HG03108 (cell line): ENCODE measurements around the gene ADCK1.
"Not testable (repeated sequence)": the region's sequence is repeated elsewhere in the genome, so short reads cannot be mapped to it uniquely, and the experiment has no call there.

Experiments
- ATAC-seq: cut with Tn5 transposase; IDR thresholded peaks from one replicate; pipeline ENCODE4 v1.9.1; 2021; ENCODE audit warnings: moderate library complexity; ENCODE audit not compliant: unreplicated experiment

ADCK1 gene, protein sequence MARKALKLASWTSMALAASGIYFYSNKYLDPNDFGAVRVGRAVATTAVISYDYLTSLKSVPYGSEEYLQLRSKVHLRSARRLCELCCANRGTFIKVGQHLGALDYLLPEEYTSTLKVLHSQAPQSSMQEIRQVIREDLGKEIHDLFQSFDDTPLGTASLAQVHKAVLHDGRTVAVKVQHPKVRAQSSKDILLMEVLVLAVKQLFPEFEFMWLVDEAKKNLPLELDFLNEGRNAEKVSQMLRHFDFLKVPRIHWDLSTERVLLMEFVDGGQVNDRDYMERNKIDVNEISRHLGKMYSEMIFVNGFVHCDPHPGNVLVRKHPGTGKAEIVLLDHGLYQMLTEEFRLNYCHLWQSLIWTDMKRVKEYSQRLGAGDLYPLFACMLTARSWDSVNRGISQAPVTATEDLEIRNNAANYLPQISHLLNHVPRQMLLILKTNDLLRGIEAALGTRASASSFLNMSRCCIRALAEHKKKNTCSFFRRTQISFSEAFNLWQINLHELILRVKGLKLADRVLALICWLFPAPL

DNA sequence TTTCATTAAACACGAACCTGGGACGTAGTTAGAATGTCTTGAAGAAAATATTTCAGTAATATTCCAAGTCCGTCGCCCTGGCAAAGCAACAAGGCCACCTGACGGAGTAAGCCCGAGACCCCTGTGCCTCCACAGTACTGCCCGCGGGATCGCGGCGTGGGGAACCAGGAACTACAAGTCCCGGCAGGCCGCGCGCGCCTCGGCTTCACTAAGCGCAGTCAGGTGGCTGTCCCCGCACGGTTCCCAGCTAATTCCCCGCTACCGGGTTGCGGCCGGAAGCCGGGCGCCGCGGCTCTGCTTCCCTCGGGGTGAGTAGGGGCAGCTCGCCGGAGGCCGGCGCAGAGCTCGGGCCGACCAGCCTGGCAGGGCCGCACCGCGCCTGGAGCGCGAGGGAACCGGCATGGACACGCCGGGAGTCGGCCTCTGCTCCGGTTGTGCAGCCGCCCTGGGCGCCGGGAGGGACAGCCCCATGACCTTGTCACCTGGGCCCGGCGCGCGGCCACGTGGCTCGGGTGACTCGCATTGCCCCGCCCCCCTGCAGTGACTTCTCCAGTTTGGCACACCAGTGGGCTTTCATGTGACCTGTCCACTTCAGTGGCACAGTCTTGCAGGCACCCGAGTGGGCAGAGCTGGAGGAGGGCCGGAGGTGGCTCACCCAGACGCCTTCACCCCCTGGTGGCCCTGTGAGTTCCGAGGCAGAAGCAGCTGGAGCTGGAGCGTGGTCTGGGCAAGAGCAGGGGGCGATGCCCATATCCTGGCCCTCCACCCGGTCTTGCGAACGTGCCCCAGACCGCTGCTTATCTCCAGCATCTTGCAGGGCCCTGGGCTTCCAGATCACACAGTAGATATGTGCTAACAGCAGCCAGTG lies at the start of gene ADCK1:
Gene ADCK1 (plus strand): TSS at position 247 of the 868 bp plus-strand sequence. CDS start 18,870 bp downstream, outside the sequence.
- ATAC-seq: peak; percentile 92

DNA sequence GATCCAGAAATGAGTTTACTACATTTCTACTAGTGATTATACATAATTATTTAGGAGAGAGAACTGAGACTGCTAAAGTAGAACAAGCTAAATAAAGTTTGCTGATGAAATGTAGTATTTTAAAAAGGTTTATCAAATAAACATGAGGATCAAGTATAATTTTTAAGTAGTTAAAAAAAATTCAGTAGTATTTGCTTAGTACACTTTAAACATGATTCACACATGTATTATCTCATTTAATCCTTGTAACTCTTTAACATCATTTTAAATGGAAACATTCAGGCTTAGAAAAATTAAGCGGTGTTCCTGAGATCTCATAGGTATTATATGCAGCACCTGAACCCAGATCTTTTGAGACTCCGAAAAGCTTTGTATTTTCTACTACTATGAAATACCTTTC lies 47.6 kb upstream of the ADCK1 start:
- no peak for ATAC-seq

DNA sequence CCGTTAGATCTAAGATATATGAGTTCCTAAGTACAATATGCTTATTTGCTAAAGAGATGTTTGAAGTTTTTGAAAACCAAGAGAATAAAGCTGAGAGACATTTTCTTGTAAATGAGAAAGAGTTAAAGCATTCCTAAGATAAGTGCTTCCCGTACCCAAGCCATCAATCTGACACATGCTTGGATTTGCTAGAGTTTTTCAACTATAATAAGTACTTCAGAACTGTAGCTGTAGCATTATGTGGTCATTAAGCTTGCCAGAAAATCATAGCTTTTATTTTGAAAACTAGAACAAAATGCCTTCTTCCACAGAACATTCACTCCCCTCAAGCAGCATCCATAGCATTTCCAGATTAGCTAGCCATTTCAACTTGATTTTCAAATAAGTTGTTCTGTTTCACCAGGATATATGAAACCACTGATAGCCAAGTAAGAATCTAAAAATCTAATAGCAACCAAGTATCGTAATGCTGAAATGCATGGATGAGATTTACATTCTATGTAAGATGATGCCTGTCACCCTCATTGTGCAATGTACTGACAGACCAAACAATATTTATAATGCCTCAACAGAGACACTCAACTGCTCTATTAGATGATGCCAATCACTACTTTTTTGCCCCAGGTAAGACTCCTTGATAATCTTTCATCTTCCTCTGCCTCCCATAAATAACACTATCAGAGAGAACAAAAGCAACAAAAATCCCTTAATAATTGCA lies 47.0 kb upstream of the ADCK1 start:
- ATAC-seq: no peak

DNA sequence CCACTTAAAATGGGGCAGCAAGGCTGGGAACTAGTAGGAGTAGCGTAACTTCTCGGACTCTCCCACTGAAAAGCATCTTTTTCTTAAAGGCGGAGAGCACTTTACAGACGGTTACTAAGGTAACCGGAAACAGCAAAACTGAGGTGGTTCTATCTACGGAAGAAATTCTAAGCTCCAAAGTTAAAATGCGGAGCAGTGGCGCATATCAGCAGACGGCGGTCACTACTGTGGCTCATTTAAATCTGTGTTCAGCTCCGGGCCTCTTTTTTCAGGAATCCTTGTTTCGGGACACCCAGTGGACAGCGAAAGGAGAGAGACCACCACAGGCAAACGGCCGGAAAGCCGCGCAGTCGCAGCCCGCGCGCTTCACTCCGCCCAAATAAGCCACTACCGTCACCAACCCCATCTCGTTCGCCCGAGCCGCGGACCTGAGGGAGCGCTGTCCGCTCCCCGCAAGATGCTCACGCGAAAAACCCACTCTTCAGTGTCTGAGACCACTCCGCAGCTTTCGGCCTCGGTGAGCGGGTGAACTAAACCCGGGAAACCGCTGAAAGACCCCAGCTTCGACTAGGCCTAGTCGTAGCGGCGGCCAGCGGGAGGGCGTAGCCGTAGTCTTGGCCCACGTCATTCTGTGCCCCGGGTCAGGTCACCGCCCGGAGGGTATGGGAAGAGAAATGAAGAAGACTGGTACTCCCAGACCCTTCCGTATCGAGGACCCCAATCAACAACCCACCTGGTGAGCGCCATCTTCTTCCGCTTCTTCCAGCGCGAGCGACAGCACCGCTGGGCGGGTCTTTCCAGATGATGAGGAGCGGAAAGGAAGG lies 39.3 kb upstream of the ADCK1 start, which contains the start of gene SNW1:
Gene SNW1 (minus strand): TSS at position 776 of the 824 bp plus-strand sequence. CDS start 29 bp downstream, at position 747.
- ATAC-seq: peak; percentile 97

DNA sequence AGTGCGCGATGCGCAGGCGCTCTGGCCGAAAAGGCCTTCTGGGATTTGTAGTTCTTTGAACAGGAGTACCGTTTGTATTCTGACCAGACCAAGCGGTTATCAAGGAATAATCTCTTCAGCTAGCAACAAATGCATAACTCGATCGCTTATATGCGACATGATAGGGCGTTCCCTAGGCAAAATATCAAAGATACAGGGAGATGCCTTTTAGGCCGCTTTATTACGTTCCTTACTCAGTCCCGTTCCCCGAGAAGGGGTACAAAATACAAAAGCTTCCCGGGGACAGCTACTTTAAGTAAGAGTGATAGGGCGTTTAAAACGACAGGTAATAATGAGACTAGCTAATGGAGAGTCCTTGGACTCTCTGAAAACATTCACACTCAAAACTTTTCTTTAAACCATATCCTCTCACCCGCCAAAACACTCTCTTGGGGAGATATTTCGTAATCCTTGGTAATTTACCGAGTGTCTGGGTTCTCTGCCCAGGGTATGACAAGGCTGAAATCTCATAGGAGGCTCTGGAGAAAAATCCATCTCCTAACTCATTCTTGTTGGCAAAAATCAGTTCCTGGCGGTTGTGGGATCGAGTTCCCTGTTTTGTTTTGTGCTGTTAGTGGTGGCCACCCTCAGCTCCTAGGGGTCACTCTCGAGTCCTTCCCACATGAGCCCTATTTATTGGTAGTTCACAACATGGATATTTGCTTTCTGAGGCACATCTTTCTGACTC lies 38.5 kb upstream of the ADCK1 start:
- ATAC-seq: peak; percentile 15

DNA sequence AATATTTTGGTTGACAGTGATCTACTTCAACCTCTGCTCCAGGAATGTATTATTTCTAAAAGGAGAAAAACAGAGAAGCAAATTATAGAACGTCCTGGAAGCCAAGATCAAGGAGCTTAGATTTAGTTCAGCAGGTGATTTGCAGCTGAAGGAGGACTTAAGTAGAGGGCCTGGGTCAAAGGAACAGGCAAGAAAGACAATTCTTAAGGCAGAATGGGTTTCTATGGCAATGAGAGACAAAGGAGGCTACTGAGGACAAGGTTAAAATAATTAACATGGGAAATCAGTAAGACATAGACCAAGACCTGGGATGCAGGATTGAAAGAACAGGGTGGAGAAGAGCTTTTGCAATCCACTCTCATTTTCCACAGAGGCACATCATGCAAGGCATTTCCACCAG lies 36.6 kb upstream of the ADCK1 start:
- no peak for ATAC-seq

DNA sequence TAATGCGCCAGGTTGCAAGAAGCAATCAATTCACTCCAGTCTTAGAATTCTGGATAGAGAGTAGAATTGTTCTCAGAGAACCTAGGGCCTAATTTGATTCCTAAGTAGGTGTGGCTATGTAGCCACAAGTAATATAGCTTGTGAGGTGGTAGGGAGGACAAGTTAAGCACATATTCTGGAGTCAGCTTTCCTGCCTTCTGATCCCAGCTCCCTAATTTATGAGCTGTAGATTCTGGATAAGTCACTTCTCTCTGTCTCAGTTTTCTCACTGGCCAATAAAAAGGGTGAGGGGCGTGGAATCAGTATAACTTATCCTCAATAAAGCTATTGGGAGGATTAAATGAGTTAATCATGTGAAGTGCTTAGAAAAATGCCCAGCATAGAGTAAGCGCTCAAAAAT lies 35.9 kb upstream of the ADCK1 start:
- ATAC-seq: no peak

DNA sequence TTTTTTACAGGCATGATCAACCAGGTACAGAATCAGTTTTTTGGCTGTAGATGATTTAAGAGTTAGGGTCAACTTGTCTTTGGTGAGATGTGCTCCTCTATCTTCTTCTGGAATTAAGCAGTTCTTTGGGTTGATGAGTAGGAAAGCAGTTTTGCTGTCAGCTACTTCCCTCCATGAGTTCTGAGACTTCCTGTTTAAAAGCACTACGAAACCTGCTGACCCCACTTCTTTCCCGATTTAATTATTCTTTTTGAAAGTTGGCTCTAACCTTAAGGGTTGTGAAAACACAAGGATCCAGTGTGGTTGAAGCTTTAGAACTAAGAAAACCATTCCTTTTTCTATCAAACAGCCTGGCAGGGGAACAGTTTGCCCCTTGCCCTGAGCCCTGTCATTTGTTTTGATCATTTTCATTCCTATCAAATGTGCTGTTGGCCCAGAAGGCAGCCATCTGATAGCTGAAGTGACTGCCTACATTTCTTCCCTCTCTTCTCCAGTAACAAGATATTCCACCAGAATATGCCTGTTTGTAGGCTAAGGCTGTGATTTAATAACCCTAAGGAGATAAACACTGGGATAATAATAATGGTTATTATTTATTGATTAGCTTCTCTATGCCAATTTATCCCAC lies 31.4 kb upstream of the ADCK1 start:
- ATAC-seq: not testable (repeated sequence)

DNA sequence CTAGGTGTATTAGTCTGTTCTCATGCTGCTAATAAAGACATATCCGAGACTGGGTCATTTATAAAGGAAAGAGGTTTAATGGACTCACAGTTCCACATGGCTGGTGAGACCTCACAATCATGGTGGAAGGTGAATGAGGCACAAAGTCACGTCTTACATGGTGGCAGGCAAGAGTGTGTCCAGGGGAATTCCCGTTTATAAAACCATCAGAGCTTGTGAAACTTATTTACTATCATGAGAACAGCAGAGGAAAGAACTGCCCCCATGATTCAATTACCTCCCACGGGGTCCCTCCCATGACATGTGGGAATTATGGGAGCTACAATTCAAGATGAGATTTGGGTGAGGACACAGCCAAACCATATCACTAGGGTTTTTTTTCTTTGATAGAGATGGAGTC lies 25.9 kb upstream of the ADCK1 start:
- ATAC-seq: not testable (repeated sequence)

DNA sequence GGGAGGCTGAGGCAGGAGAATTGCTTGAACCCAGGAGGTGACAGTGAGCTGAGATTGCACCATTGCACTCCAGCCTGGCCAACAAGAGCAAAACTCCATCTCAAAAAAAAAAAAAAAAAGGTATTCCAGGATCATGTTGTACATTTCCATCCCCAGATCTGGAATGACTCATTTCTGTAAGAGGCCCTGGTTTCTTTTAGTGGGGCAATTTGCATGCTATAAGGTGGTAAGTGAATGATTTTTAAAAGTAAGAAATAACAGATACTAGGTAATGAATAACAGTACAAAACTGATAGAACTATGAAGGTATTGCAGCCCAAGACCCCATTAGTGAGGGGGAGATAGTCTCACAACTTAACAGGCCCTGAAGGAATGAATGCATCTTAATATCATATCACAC lies 17.7 kb upstream of the ADCK1 start:
- no peak for ATAC-seq

DNA sequence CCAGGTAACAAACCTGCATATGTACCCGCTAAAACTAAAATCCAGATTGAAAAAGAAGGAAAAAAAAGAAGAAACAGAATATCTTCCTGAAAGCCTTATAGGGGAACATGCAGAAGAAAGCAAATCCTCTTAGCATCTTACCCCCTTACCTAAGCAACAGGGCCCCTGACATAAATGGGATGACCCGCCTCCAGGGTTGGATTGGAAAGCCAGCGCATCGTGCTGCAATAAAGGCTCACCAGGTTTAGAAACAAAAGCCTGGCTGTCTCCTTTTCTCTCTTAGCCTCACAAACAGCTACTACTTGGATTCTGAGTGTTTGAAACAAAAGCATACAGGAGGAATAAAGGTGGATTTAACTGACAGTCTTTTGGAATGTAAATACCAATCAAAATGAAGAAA lies 13.8 kb upstream of the ADCK1 start:
- no peak for ATAC-seq

DNA sequence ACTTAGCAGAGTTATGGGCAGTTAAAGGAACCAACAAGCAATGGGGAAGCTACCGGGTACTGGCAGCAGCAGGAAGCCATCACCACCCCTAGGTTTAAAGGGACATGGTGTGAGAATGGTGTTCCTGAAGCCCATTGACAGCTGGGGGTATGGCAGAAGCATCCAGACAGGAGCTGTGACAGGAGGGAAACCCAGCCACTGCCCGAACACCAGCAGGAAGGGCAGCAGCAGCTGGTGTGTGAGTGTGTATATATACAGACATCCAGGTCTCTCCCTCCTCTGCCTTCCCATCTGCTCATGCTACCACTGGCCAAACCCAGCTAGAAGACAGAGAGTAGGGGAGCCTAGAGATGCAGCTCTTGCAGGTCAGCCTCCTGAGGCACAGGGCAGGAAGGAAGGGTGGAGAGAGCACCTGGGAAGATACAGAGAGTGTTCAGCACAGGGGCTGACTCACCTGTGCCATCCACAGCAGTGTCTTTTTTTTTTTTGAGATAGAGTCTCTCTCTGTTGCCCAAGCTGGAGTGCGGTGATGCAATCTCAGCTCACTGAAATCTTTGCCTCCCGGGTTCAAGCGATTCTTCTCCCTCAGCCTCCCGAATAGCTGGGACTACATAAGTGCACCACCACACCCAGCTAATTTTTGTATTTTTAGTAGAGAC lies 9.2 kb upstream of the ADCK1 start:
- no peak for ATAC-seq

DNA sequence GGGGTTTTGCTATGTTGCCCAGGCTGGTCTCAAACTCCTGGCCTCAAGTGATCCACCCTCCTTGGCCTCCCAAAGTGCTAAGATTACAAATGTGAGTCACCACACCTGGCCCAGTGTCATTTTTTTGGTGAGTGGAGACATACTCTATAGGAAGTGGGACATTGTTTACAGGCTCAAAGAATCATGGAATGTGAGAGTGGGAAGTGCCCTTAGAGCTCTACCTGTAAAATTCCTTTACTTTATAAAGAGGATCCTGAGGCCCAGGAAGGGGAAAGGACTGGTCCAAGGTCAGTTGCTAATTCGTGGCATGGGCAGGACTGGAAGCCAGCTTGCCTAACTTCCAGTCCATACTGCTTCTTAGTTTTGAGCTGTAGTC lies 8.7 kb upstream of the ADCK1 start:
- ATAC-seq: no peak

DNA sequence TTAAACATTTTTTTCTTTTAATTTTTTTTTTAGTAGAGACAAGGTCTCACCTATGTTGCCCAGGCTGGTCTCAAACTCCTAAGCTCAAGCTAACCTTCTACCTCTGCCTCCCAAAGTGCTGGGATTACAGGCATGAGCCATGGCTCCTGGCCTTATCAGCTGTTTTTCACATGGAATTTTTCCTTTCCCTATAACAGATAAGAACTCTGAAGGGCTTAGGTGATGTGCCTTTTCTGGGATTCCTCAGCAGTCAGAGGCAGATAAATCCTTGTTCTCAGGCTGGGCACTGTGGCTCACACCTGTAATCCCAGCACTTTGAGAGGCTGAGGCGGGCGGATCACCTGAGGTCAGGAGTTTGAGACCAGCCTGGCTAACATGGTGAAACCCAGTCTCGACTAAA lies 6.7 kb upstream of the ADCK1 start:
- ATAC-seq: not testable (repeated sequence)

DNA sequence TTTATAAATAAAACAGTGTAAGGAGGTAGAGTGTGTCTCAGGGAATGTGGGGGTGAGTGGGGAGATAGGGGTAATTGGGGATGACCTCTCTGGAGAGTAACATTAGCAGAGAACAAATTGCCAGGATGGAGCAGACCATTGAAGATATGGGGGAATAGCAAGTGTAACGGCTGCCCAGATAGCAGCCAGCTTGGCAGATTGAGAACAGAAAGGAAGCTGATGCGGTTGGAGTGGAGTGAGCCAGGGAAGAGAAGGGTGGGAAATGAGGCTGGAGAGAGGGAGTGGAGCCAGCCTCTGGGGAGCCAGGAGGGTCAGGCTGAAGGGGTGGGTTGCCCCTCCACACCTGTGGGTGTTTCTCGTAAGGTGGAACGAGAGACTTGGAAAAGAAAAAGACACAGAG lies 5.6 kb upstream of the ADCK1 start:
- no peak for ATAC-seq

DNA sequence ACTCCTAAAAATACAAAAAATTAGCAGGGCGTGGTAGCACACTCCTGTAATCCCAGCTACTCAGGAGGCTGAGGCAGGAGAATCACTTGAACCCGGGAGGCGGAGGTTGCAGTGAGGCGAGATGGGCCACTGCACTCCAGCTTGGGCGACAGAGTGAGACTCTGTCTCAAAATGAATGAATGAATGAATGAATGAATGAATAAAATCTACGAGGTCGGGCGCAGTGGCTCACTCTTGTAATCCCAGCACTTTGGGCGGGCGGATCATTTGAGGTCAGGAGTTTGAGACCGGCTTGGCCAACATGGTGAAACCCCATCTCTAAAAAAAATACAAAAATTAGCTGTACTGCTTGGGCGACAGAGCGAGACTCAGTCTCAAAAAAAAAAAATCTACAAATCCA lies 453 bp upstream of the ADCK1 start:
- ATAC-seq: not testable (repeated sequence)

DNA sequence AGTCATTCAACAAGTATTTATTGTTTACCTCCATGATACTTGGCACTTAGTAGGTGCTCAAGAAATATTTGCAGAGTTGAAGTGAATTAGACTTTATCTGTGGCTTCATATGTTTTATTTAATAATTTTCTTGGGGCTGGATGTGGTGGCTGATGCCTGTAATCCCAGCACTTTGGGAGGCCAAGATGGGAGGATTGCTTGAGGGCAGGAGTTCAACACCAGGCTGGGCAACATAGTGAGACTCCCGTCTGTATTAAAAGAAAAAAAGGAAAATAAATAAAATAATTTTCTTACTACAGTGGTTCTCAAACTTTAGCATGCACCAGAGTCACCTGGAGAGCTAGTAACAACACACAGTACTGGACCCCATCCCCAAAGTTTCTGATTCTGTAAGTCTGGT lies 905 bp downstream of the ADCK1 start:
- ATAC-seq: no peak

DNA sequence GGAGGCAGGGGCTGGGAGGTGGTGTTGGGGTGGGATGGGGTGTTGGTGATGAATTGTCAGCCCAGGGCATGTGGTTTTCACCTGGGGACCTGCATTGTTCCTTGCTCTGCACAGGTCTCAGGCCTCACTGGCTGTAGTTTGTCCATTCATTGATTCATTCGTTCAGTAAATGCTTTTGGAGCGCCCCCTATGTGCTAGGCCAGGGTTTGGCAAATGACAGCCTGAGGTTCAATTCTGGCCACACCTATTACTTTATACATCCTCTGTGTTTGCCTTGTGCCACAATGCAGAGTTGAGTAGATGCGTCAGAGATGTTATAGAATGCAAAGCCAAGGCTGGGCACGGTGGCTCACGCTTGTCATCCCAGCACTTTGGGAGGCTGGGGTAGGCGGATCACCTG lies 4.7 kb downstream of the ADCK1 start:
- no peak for ATAC-seq

DNA sequence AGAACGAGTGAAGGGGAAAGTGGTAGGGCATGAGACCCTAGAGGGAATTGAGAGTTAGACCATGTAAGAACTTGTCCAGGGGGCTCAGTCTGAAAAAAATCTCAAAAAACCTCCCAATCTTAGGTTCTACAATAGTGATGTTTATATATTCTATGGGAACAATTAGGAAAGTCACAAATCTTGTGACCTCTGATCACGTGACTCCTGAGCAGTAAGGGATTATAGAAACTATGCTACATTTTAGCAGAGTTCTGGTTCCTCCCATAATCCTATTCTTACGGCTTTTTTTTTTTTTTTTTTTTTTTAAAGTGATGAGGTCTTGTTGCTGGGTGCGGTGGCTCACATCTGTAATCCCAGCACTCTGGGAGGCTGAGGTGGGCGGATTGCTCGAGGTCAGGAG lies 5.8 kb downstream of the ADCK1 start:
- ATAC-seq: no peak
